ENCODE data around the gene SPATA9. TPM values are rescaled to one million over a fixed set of nuclear protein-coding genes. Genes with fewer than 3 reads are reported as not detected.

Gene SPATA9
- total and polyA plus RNA-seq, 9 of the 15 experiments (the other 6 are each of a cell fraction or from before 2014, with no cell fraction given) = 0.16 to 5.5 (median 0.39) TPM; not detected in 3

GRCh38 chr5:95728494-95729114, 45.8 kb upstream of the SPATA9 start (continued):
- TF ChIP-seq JUN (IDR thresholded peaks at IDR 0.05; ENCODE audit: borderline replicate concordance, low read depth, low read length) (no peak), JUN (CRISPR knock-in tag; IDR thresholded peaks at IDR 0.05; ENCODE audit: borderline replicate concordance) (no peak), ZNF280B (CRISPR knock-in tag; IDR thresholded peaks at IDR 0.05) (peak; percentile 98), HOMEZ (CRISPR knock-in tag; IDR thresholded peaks at IDR 0.05) (peak; percentile 99), ETV6 (IDR thresholded peaks at IDR 0.05; ENCODE audit: borderline replicate concordance in 1 of 2, low read depth in 2 of 2, low read length in 1 of 2) (no peak), ETV6 (CRISPR knock-in tag; IDR thresholded peaks at IDR 0.05; ENCODE audit: borderline replicate concordance) (no peak), RBM17 (IDR thresholded peaks at IDR 0.05; ENCODE audit: borderline replicate concordance, low read depth, low read length) (no peak), MAZ (CRISPR knock-in tag; conservative IDR thresholded peaks at IDR 0.05 in 1 of 2, IDR thresholded peaks at IDR 0.05 in 1 of 2) (peak in 1 of 2 experiments; percentile 99; a peak in 2 of 4 replicates), NBN (IDR thresholded peaks at IDR 0.05; ENCODE audit: low read depth) (peak; percentile 44), ZNF584 (CRISPR knock-in tag; IDR thresholded peaks at IDR 0.05; ENCODE audit: low read depth) (peak; percentile 100), SMARCA5 (IDR thresholded peaks at IDR 0.05) (0 out of 2 replicates have a peak, but pooled peaks have one; percentile 21), GATAD2B (IDR thresholded peaks at IDR 0.05; ENCODE audit: borderline replicate concordance) (peak; percentile 48; the same call in 1 of the 2 replicates), BCLAF1 (IDR thresholded peaks at IDR 0.05; ENCODE audit: borderline replicate concordance in 1 of 2, control insufficient read depth in 1 of 2, low read depth in 2 of 2, low read length in 1 of 2) (no peak), ATF2 (CRISPR knock-in tag; IDR thresholded peaks at IDR 0.05) (no peak), SNRNP70 (optimal IDR thresholded peaks at IDR 0.05; ENCODE audit: low read depth, low read length) (no peak), GTF2E2 (tag; IDR thresholded peaks at IDR 0.05) (peak; percentile 98), HMGXB4 (CRISPR knock-in tag; IDR thresholded peaks at IDR 0.05) (no peak), NR2F6 (CRISPR knock-in tag; IDR thresholded peaks at IDR 0.05) (peak; percentile 96)
